Stomach (tissue), 9 donors: ENCODE results near the gene METRNL. TPM values are rescaled to one million over a fixed set of nuclear protein-coding genes. Genes with fewer than 3 reads are reported as not detected.

Experiments used
- DNase-seq, 2 donors: peaks; one replicate each; pipeline versions ENCODE4 v3.0.0 to v3.0.0-alpha.2; 2013 to 2019
- H3K27ac ChIP-seq, 5 donors: fragments of 200-600 bp in 4 of 5; sonication (generic) in 4 of 5; one replicate each; pipeline ENCODE4 v1.5.1; 2013 to 2019; ENCODE audit warnings: mild to moderate bottlenecking in 1 of 5, moderate library complexity in 1 of 5
- H3K27me3 ChIP-seq, 3 donors: fragments of 200-600 bp; sonication (generic); one replicate each; pipeline ENCODE4 v1.5.1; 2017 to 2019; ENCODE audit warnings: mixed run types in 1 of 3
- H3K36me3 ChIP-seq, 4 donors: fragments of 200-600 bp; sonication (generic); 1 replicate in 3 of 4; 2 replicates in 1 of 4; pipeline ENCODE4 v1.5.1; 2016 to 2019
- H3K4me1 ChIP-seq, 4 donors: fragments of 200-600 bp; sonication (generic); one replicate each; pipeline ENCODE4 v1.5.1; 2016 to 2019
- H3K4me3 ChIP-seq, 4 donors: fragments of 200-600 bp; sonication (generic) in 3 of 4; one replicate each; pipeline ENCODE4 v1.5.1; 2016 to 2019; ENCODE audit warnings: mild to moderate bottlenecking in 1 of 4
- H3K9me3 ChIP-seq, 4 donors: fragments of 200-600 bp; sonication (generic); one replicate each; pipeline ENCODE4 v1.5.1; 2016 to 2019
- CTCF ChIP-seq, 7 experiments: fragments of 450-650 bp in 4 of 7; fragments of 200-600 bp in 3 of 7; sonication (generic) in 3 of 7; IDR thresholded peaks; one replicate each; pipeline ENCODE4 v1.5.1; 2016 to 2019; ENCODE audit warnings: antibody characterized with exemption in 7 of 7, control low read depth in 2 of 7, mild to moderate bottlenecking in 1 of 7
- EP300 ChIP-seq: sonication (generic); formaldehyde crosslinking; IDR thresholded peaks from one replicate; pipeline ENCODE4 v1.6.1; 2017; ENCODE audit warnings: antibody characterized with exemption
- POLR2A ChIP-seq, 4 donors: fragments of 450-650 bp; IDR thresholded peaks; one replicate each; pipeline ENCODE4 v1.6.1; 2016; ENCODE audit warnings: antibody characterized with exemption in 4 of 4, control low read depth in 2 of 4, mild to moderate bottlenecking in 1 of 4, moderate library complexity in 1 of 4
- POLR2AphosphoS5 ChIP-seq, 3 donors: sonication (generic); formaldehyde crosslinking; IDR thresholded peaks; one replicate each; pipeline ENCODE4 v1.6.1; 2016; ENCODE audit warnings: antibody characterized with exemption in 3 of 3
- WGBS, 5 donors: extraction: QIAGEN DNeasy Blood & Tissue Kit in 3 of 5; methylation state at CpG; one replicate each; pipeline versions ENCODE4 v1.1.5 to v1.1.7; 2013 to 2018; 5-methylcytosine and 5-hydroxymethylcytosine counted together
- intact Hi-C: fragments of 100-400 bp; cut with DNase I; formaldehyde crosslinking; loops from one replicate; pipeline ENCODE4 v1.15.1; 2023; ENCODE audit warnings: low total_unique reads
- polyA plus RNA-seq, 3 donors: library from polyadenylated mRNA; stranded (reverse); fragments of 200-250 nt; gene quantifications; one replicate each; pipeline ENCODE4 v1.2.3, GENCODE V29; 2013
- total RNA-seq, 5 donors: library from RNA; depleted of rRNA; stranded (reverse); fragments of >200 nt; gene quantifications; one replicate each; pipeline versions ENCODE4 v1.1.0 to v1.2.3, GENCODE V29; 2014 to 2016
- donor health status: healthy with polysubstance abuse.
- donor health status: Bipolar disorder and iron deficiency.
- donor health status: healthy.

The METRNL gene
- total and polyA plus RNA-seq, 8 donors = 25.7 to 452 (median 42.5) TPM

- H3K27ac ChIP-seq = no peak overlapping the region
- H3K36me3 ChIP-seq = no peaks in the 10 kb centered on the region
- 49 to 60% (median 53%) methylated on average over 4 to 7 of the region's 7 CpGs for WGBS, 5 donors
- no peaks in the 10 kb centered on the region for H3K9me3 ChIP-seq
- TF ChIP-seq POLR2A (IDR thresholded peaks at IDR 0.05) (no peak), CTCF (IDR thresholded peaks at IDR 0.05) (no peak), POLR2AphosphoS5 (IDR thresholded peaks at IDR 0.05) (no peak), EP300 (no peak)
- peaks cover 33 to 55% (median 46%) of the 10 kb centered on the region in 4 donors for H3K4me1 ChIP-seq
- peak overlapping the region in 1 of 4 donors; percentile 76 for H3K4me3 ChIP-seq
- H3K27me3 ChIP-seq = peaks cover 0 to 25% (median 0%) of the 10 kb centered on the region in 3 donors
- no peak for DNase-seq
- intact Hi-C loops = no loop called here
Measured at GRCh38 chr17:83077939-83078338, 1.5 kb upstream of the METRNL start.

GRCh38 chr17:83078378-83079351 is 744 bp upstream of the METRNL start:
- DNase-seq = peak in 1 of 2 donors; percentile 68
- Histone ChIP-seq H3K36me3 (no peaks in the 10 kb centered on the region), H3K27ac (peak overlapping the region; percentile 49 to 94 (median 76)), H3K4me1 (peaks cover 34 to 55% (median 48%) of the 10 kb centered on the region in 4 donors), H3K9me3 (no peaks in the 10 kb centered on the region), H3K27me3 (peaks cover 0 to 25% (median 0%) of the 10 kb centered on the region in 3 donors), H3K4me3 (peak overlapping the region; percentile 72 to 86 (median 77))
- 3 to 11% (median 4%) methylated on average over 10 to 92 of the region's 93 CpGs for WGBS, 5 donors
- TF ChIP-seq EP300 (no peak), CTCF (IDR thresholded peaks at IDR 0.05) (no peak), POLR2AphosphoS5 (IDR thresholded peaks at IDR 0.05) (no peak), POLR2A (IDR thresholded peaks at IDR 0.05) (no peak)
- intact Hi-C loops = no loop called here

GRCh38 chr17:83079766-83080578 is 563 bp downstream of the METRNL start:
- DNase-seq = peak in 1 of 2 donors; percentile 69
- TF ChIP-seq POLR2A (IDR thresholded peaks at IDR 0.05) (no peak), POLR2AphosphoS5 (IDR thresholded peaks at IDR 0.05) (no peak), CTCF (IDR thresholded peaks at IDR 0.05) (no peak), EP300 (no peak)
- Histone ChIP-seq H3K27ac (peak overlapping the region; percentile 74 to 94 (median 86)), H3K9me3 (no peaks in the 10 kb centered on the region), H3K36me3 (peaks cover 0 to 6% (median 2%) of the 10 kb centered on the region in 4 donors), H3K4me1 (peaks cover 45 to 66% (median 60%) of the 10 kb centered on the region in 4 donors), H3K4me3 (peak overlapping the region; percentile 72 to 86 (median 80)), H3K27me3 (peaks cover 0 to 25% (median 0%) of the 10 kb centered on the region in 3 donors)
- WGBS, 5 donors = 0 to 1% (median 1%) methylated on average over 8 to 120 of the region's 127 CpGs
- intact Hi-C loops = no loop called here

- intact Hi-C loops = no loop called here
- peaks cover 49 to 71% (median 65%) of the 10 kb centered on the region in 4 donors for H3K4me1 ChIP-seq
- H3K36me3 ChIP-seq = peaks cover 0 to 12% (median 8%) of the 10 kb centered on the region in 4 donors
- H3K9me3 ChIP-seq = no peaks in the 10 kb centered on the region
- peak in 1 of 2 donors; percentile 44 for DNase-seq
- 0 to 1% (median 1%) methylated on average over 17 to 38 of the region's 44 CpGs for WGBS, 5 donors
- TF ChIP-seq POLR2A (IDR thresholded peaks at IDR 0.05) = no peak
- TF ChIP-seq POLR2AphosphoS5 (IDR thresholded peaks at IDR 0.05) = no peak
- H3K27me3 ChIP-seq = peaks cover 0 to 25% (median 0%) of the 10 kb centered on the region in 3 donors
- peak overlapping the region; percentile 76 to 94 (median 86) for H3K27ac ChIP-seq
- H3K4me3 ChIP-seq = peak overlapping the region; percentile 72 to 86 (median 80)
Measured at GRCh38 chr17:83080579-83080857, 1.1 kb downstream of the METRNL start.
